NCI-H446 (cell line): ENCODE measurements around the gene PIN1.

Experiments used
- DNase-seq, 2 experiments: peaks; one replicate each; lab custom pipeline; 2025; lab: John Stamatoyannopoulos, UW

The PIN1 gene

GRCh38 chr19:9857076-9857721 lies 22.1 kb downstream of the PIN1 start:
- DNase-seq: no peak

GRCh38 chr19:9857920-9858746 lies 23.0 kb downstream of the PIN1 start:
- DNase-seq: no peak

GRCh38 chr19:9858766-9859165 lies 23.6 kb downstream of the PIN1 start:
- DNase-seq: no peak

- DNase-seq: no peak
Observed at GRCh38 chr19:9860407-9860806, 25.3 kb downstream of the PIN1 start.

GRCh38 chr19:9861503-9861902 lies 26.4 kb downstream of the PIN1 start:
- DNase-seq: no peak

- DNase-seq: no peak
Observed at GRCh38 chr19:9862938-9863337, 27.8 kb downstream of the PIN1 start.

- no peak for DNase-seq
Observed at GRCh38 chr19:9863759-9864158, 28.6 kb downstream of the PIN1 start.

- DNase-seq: no peak
Observed at GRCh38 chr19:9865732-9866501, 30.8 kb downstream of the PIN1 start.

GRCh38 chr19:9868983-9869617 lies 34.0 kb downstream of the PIN1 start:
- peak in 1 of 2 experiments; percentile 85 for DNase-seq

GRCh38 chr19:9871626-9872338 lies 36.7 kb downstream of the PIN1 start:
- DNase-seq: no peak

GRCh38 chr19:9872618-9873242 lies 37.6 kb downstream of the PIN1 start:
- DNase-seq: no peak

- DNase-seq: no peak
Observed at GRCh38 chr19:9875031-9875627, 40.0 kb downstream of the PIN1 start.

GRCh38 chr19:9875796-9876195 lies 40.7 kb downstream of the PIN1 start:
- no peak for DNase-seq

- no peak for DNase-seq
Observed at GRCh38 chr19:9877780-9878510, 42.8 kb downstream of the PIN1 start.

GRCh38 chr19:9878511-9879196 lies 43.5 kb downstream of the PIN1 start:
- DNase-seq: no peak

GRCh38 chr19:9881720-9882119 lies 46.6 kb downstream of the PIN1 start:
- peak in 1 of 2 experiments; percentile 45 for DNase-seq

GRCh38 chr19:9883231-9883758 lies 48.2 kb downstream of the PIN1 start:
- peak in 1 of 2 experiments; percentile 67 for DNase-seq

- no peak for DNase-seq
Observed at GRCh38 chr19:9883764-9884163, 48.6 kb downstream of the PIN1 start.

- DNase-seq: peak; percentile 62 to 94
Observed at GRCh38 chr19:9885077-9885552, 50.0 kb downstream of the PIN1 start.
